ENCODE results near the gene C17orf100. TPM values are rescaled to one million over a fixed set of nuclear protein-coding genes. Genes with fewer than 3 reads are reported as not detected.
"Not testable (repeated sequence)": the region's sequence is repeated elsewhere in the genome, so short reads cannot be mapped to it uniquely, and the experiment has no call there.

C17orf100 gene
- polyA plus RNA-seq, 5 donors: 5.3 to 6.7 (median 6.5) TPM

DNA sequence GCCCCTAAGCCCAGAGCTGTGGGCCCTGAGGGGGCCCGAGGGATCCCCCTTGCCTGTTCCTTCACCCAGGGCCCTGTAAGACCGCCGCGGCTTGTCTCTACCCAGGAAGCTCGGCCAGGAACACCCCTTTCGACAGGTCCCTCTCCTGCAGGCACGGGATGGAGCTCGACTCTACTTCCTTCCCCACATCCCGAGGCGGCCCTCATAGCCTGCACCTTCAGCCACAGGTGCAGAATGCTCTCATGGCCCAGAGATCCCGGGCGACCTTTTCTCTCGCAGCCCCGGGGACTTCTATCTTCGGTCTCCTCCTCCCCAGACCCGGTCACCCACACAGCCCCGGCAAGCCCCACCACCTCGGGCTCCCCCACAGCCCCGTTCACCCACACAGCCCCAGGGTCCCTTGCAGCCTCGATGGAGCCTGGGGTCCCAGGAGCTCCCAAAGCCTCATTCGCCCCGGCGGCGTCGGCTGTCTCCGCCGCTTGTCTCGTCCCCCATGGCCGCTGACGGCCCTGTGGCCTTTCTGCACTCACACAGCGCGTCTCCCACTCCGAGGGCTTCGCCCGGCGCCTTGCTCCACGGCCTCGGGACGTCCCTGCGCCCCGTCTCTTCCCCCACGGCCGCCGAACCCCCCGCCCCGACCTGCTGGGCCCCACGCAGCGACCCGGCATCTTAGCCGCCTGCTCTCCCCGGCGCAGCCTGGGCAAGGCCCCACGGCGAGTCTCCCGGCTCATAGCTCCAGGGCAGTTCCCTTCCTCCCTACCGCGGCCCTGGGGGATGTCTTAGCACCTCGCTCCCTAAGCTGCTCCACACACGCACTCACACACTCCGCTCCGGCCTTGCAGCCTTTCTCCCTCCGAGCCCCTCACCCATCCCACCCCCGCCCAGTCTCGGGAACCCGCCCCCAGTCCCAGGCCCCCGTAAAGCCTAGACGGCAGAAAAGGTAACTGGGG is 11.7 kb upstream of the C17orf100 start:
- no peak for DNase-seq

- DNase-seq: peak; percentile 92 to 93
Observed at GRCh38 chr17:6640536-6641246, 10.9 kb upstream of the C17orf100 start, which contains the start of the genes KIAA0753 and TXNDC17. Gene KIAA0753 (minus strand): TSS chr17:6640711. CDS start chr17:6635103, 5,608 bp downstream. Gene TXNDC17 (plus strand): TSS chr17:6641060. CDS start chr17:6641083, 23 bp downstream.

DNA sequence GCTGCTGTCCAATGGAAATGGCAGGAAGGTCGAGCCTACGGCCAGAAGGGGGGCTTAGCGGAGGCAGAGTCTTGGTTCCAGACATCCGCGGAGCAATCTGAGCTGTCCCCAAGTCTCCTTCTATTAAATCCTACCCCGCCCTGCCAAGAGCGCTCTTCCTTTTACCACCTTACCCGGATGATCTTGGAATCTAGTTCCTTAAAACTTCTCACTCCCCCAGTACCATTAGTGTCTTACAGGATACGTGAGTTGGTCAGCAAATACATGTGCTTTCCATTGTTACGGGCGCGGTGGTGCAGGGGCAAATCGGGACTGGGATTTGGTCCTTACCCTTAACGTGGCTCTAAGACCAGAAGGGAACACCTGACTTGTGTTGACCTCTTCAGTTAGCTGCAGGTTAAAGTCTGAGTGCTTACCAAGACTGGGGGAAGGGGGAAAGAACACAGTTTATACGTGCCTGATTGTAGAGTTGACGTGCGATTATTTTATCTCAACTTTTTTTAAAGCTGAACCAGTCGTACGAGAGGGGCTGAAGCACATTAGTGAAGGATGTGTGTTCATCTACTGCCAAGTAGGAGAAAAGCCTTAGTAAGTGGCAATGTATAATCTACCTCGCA is 10.2 kb upstream of the C17orf100 start:
- peak in 1 of 2 donors; percentile 52 for DNase-seq

DNA sequence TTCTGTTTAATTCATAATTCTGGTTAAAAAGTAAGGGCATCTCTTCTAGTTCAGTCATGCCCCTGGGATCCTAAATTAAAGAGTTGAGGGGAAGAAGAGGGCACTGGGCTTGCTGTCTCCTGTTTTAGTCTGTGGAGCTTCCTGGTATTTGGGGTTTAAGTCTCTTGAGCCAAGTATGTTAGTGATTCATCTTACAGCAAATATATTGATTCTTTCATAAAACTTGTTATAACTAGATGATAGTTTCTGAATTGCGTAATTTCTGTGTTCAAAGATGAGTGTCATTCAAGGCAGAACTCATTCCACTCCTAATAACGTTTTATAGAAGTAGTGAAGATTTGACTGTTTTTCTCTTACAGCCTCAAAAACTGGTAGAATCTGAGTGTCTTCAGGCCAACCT is 9.0 kb upstream of the C17orf100 start:
- no peak for DNase-seq

DNA sequence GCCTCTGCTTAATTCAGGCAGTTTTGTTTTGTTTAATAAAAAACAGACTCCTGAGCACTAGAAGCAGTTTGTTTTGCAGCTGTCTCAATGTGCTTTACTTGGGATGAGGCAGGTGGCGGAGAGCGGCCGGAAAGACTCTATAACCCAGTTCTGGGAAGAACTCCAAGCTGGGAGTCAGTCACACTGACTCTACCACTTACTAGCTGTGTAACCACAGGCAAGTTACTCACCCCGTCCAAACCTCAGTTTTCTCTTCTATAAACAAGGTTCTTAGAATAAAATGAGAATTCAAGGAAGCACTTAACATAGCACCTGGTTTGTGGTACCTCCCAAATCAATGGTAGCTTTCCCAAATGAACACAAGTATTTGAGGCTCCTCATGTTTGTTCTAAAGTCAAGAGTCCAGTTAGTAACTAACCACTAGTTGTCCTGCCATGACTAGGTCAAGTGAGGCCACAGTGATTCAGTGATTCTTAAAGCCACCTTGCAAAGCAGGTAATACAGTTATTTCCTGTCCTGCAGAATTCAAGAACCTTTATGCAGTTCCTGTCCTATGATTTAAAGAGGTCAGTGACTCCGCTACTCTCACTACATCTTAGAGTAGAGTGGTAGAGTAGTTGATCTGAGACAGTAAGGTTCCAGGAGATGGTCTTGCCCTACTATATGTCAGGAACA is 8.0 kb upstream of the C17orf100 start:
- DNase-seq: no peak

GRCh38 chr17:6648181-6648580 is 3.4 kb upstream of the C17orf100 start:
- DNase-seq: no peak

DNA sequence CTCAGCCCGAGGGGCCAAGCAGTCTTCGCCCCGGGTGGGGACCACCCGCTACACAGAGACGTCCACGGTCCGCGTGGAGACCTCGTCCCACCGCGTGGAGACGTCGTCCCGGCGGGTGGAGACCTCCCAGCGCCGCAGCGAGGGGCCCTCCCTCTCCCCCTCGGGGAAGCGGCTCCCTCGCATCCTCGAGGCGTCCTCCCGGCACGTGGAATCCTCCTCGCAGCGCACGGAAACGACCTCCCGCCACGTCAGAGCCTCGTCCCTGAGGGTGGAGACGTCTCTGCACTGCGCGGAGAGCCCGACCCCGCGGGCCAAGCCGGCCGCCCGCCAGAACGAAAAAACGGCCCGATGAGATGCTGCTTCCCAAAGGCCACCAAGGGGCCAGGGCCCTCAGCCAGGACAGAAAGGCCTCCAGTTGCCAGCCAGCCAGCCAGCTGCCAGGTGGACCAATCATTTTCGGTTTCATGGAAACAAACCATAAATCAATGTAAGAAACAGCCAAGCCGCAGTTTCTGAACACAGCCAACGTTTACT is 424 bp downstream of the C17orf100 start:
- peak; percentile 49 to 60 for DNase-seq

GRCh38 chr17:6654841-6655731 is 3.5 kb downstream of the C17orf100 start:
- no peak for DNase-seq

DNA sequence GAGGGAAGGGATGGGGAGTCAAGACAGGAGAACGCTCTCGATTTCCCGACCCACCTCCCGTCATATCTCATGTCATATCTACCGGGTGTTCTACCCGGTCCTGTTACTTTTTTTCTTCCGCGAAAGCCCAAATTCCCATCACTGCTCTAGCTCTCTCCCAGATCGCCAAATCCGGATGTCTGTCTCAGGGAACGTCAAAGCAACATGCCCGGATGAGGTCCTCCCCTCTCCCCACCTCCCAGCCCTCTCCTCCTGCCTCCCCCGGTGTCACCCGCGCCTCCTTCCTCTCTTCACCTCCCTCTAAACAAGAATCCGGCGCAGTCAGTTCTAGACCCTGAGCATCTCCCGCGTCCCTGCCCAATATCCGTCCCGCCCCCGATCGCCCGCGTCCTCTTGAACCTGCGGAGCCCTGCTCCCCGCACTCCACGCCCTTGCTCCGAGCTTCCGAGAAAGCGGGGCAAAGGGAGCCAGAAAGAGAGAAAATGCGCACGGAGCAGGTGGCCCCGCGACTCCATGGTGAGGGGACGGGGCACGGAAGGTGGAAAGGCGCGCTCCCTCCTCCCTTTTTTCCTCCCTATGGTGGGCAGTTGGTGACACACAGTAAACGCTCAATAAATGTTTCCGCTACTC is 4.3 kb downstream of the C17orf100 start:
- DNase-seq: not testable (repeated sequence)

DNA sequence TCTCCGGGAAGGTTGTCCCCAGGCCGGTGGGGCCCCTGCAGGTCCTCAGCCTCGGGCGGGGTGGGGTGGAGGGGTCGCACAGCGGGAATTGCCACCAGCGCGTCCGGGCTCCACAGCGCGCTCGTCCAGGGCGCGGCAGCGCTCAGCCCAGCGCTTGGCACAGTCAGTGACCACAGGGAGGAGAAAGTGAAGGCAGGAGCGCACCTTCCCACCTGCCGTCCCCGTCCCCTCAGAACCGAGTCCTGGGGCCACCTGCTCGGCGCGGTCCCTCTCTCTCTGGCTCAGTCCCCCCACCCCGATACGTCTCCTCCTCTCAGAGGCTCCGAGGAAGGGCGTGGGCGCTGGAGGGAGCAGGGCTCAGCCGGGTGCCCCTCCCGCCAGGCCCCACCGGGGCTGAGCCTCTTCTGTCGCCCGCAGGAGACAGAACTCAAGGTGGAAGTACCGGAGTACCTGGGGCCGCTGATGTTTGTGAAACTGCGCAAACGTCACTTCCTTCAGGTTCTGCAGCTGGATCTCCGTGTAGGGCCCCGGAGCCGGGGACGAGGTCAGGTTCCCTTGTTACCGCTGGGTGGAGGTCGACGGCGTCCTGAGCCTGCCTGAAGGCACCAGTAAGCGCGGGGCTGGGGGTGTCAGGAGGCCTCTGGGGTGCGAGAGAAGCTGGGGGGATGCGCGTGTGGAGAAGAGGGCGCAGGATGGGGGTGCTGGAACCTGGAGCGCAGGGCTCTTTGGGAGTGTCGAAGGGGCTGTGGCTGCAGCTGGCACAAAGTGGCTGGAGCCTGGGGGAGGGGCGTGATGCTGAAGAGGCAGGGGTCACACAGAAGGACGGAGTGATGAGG is 5.5 kb downstream of the C17orf100 start:
- DNase-seq: not testable (repeated sequence)

DNA sequence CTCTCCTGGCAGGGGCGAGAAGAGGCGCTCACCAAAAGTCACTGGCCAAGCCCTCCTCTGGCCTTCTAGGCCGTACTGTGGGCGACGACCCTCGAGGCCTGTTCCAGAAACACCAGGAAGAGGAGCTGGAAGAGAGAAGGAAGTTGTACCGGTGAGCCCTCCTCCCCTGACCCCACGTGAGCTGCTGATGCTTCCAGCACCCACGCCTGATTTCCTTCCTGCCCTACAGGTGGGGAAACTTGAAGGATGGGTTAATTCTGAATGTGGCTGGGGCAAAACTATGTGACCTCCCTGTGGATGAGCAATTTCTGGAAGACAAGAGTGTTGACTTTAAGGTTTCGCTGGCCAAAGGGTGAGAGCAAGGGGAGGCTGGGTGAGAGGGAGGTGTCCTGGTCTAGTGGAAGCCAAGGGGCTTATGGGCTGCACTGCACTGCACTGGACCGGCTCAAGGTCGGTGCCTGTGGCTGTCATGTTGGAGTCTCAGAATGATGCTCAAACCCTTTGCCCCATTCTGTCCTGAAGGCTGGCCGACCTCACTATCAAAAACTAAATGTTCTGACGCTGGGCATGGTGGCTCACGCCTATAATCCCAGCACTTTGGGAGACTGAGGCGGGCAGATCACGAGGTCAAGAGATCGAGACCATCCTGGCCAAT is 6.2 kb downstream of the C17orf100 start:
- DNase-seq: no peak

GRCh38 chr17:6658411-6658810 is 6.8 kb downstream of the C17orf100 start:
- DNase-seq: not testable (repeated sequence)

DNA sequence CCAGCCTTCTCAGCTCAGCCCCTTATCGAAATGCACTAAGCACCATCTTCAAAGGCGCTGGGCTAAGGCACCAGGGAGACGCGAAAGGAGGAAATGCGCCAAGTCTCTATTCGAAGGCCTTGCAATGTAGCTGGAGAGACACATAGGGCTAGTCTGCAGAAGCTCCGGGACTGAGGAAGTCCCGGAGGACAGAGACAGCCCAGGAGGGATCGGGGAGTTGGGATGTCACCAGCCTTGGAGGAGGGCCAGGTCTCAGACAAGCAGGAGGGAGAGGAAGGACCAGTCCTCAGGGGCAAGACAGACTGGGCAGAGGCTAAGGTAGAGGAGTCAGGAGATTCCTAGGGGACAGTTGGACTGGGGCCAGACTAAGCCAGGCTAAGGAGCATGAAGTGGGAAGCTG is 8.5 kb downstream of the C17orf100 start:
- no peak for DNase-seq

DNA sequence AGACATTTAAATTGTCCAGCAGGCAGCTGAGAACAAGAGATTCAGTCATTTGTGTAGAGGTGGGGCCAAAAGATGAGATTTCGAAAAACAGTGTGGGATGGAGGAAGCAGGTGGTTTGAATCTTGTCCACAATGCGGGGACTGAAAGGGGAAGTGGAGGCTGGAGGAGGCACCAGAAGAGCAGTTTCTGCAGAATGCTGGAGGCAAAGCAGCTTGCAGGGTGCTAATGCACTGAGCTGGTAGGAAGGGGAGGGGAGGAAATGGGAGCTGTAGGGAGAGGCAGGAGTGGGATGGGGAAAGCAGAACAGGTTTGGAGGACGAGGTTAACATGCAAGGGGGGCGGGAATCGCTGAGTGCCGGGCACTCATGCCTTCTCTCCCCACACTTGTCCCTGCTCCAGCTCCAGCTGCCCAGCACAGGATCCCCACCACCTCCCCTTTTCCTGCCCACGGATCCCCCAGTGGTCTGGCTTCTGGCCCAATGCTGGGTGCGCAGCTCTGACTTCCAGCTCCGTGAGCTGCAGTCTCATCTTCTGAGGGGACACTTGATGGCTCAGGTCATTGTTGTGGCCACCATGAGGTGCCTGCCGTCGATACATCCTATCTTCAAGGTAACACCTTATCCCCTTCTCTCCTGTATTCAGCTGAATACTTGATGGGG is 9.4 kb downstream of the C17orf100 start:
- no peak for DNase-seq

DNA sequence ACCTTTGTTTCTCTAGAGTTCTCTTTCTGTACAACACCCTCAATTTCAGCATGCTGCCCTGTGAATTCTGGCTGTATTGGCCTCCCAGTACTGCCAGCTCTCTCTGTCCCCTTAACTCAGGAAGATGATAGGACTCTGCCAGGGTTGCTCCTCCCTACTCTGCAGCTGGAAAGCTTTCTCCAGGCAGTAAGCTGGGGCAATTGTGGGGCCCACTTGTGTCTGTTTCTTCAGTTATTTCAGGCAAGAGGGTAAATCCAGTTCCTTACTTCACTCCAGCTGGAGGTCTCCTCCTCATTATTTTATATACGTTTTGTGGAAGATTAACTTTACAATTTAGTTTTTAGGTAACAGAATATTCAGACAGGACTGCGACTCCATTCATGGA is 9.9 kb downstream of the C17orf100 start:
- DNase-seq: no peak

GRCh38 chr17:6663200-6663599 is 11.6 kb downstream of the C17orf100 start:
- DNase-seq: not testable (repeated sequence)

- peak; percentile 59 to 74 for DNase-seq
Observed at GRCh38 chr17:6666077-6666521, 14.5 kb downstream of the C17orf100 start.

GRCh38 chr17:6666557-6666956 is 15.0 kb downstream of the C17orf100 start:
- DNase-seq: no peak
